Muscle of arm (tissue), 14 donors: ENCODE measurements around the gene ATOH1. TPM values are rescaled to one million over a fixed set of nuclear protein-coding genes. Genes with fewer than 3 reads are reported as not detected.

Experiments used
- DNase-seq: peaks from one replicate; pipeline ENCODE4 v3.0.0-alpha.2; 2013
- long read RNA-seq, 11 donors: transcript quantifications; one replicate each; lab custom pipeline, GENCODE V29; 2026
- polyA plus RNA-seq, 12 donors: library from polyadenylated mRNA; unstranded; fragments of 120-200 nt; gene quantifications; one replicate each; pipeline ENCODE4 v1.2.1, GENCODE V29; 2013; ENCODE audit not compliant: insufficient read length in 12 of 12

Gene ATOH1, protein sequence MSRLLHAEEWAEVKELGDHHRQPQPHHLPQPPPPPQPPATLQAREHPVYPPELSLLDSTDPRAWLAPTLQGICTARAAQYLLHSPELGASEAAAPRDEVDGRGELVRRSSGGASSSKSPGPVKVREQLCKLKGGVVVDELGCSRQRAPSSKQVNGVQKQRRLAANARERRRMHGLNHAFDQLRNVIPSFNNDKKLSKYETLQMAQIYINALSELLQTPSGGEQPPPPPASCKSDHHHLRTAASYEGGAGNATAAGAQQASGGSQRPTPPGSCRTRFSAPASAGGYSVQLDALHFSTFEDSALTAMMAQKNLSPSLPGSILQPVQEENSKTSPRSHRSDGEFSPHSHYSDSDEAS
- polyA plus RNA-seq = 1 to 10 TPM in 1 of 12 donors, not detected in 11; 4.8 TPM
- long read RNA-seq, donor 1, transcript ATOH1-201 (1 exons, 2,212 nt) = major isoform, 87 of 87 reads
- long read RNA-seq, donor 1, partial matches to known transcripts = 0 of 87 reads
- long read RNA-seq, donor 1, other reads (novel, unspliced or antisense) = 0 of 87 reads
- long read RNA-seq, donor 2 = 0 reads
- long read RNA-seq, donor 3 = 0 reads
- long read RNA-seq, donor 4 = 0 reads
- long read RNA-seq, donor 5 = 0 reads
- long read RNA-seq, donor 6 = 0 reads
- long read RNA-seq, donor 7 = 0 reads
- long read RNA-seq, donor 8 = 0 reads
- long read RNA-seq, donor 9 = 0 reads
- long read RNA-seq, donor 10 = 0 reads
- long read RNA-seq, donor 11 = 0 reads

DNA sequence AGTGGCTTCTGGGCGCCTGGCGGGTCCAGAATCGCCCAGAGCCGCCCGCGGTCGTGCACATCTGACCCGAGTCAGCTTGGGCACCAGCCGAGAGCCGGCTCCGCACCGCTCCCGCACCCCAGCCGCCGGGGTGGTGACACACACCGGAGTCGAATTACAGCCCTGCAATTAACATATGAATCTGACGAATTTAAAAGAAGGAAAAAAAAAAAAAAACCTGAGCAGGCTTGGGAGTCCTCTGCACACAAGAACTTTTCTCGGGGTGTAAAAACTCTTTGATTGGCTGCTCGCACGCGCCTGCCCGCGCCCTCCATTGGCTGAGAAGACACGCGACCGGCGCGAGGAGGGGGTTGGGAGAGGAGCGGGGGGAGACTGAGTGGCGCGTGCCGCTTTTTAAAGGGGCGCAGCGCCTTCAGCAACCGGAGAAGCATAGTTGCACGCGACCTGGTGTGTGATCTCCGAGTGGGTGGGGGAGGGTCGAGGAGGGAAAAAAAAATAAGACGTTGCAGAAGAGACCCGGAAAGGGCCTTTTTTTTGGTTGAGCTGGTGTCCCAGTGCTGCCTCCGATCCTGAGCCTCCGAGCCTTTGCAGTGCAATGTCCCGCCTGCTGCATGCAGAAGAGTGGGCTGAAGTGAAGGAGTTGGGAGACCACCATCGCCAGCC is at the start of gene ATOH1:
Gene ATOH1, plus strand, starts transcription at position 422 of the 663 bp plus-strand sequence. Its CDS starts 174 bp downstream, at position 596.
- DNase-seq = no peak

DNA sequence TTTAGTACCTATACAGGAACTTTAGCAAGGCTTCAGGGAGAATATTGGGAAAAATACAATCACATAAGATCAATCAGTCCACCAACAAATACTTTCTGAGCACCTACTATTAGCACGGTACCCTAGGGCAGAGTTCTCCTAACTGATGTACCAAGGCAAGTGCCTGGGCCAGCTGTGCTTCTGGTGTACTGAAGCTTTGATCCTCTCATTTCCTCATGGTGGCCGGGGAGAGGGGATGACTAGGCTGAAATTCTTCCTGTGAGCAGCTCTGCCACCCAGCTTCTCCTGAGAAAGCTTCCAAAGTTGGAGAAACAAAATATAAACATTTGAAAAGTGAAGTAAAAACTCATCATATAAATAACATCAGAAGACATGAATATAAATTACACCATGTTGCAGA is 49.3 kb upstream of the ATOH1 start:
- DNase-seq = no peak

DNA sequence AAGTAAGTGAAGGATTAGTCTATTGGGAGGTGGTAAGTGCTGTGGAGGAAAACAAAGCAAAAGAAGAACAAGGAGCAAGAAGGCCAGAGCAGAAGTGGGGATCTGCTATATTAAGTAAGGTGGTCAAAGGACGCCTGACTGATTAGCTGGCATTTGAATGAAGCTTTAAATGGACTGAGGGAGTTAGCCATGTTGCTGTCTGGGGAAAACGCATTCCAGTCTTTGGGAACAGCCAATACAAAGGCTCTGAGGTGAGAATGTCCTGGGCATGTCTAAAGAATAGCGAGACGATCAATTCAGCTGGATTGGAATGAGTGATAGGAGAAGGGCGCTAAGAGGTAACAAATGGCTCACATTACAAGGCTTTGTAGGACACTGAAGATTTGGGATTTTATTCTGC is 48.5 kb upstream of the ATOH1 start:
- no peak for DNase-seq

DNA sequence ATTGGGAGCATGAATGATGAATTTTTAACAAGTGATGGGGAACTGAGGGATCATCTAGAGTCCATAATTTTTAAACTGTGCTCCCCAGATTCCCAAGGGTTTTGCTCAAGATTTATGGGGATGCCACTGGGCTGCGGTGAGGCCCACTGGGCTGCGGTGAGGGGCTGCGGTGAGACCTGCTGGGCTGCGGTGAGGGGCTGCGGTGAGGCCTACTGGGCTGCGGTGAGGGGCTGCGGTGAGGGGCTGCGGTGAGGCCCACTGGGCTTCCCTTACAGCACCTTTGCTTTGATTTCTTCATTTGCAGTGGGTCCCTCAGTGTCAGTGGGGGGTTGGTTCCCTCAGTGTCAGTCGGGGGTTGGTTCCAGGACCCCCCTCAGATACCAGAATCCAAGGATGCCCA is 47.4 kb upstream of the ATOH1 start:
- DNase-seq = no peak

DNA sequence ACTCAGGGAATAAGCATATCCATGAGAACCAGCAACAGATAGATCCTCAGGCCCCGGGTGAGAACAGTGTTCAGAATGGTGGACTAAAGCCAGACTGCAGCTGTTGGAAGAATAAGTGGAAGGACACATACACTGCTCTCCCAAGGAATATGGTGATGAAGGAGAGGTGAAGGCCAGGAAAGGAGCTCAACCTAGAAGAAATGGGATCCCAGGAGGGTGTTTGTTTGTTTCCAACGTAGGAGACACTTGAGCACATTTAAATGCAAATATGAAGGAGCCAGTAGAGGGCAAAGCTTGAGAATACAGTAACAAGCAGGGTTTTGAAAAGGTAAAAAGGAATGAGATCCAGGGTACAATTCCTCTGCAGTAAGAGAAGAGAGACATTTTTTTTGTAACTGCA is 42.4 kb upstream of the ATOH1 start:
- no peak for DNase-seq

DNA sequence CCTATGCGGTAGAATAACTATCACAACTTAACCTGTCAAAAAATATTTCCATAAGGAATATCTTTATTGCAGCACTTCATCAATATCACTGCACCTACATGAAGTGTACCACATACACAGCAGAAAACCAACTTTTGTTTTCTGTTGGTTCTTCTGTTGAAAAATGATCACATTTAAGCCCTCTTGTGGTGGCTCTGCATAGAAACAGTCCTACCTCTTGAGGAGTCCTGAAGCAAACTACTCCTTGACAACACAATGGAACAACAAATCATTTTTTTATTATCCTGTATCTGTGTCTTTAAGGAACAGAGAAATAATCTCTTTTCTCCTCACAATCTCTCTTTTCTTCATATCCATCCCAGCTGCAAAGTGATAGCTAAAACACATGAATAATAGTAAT is 39.8 kb upstream of the ATOH1 start:
- no peak for DNase-seq

DNA sequence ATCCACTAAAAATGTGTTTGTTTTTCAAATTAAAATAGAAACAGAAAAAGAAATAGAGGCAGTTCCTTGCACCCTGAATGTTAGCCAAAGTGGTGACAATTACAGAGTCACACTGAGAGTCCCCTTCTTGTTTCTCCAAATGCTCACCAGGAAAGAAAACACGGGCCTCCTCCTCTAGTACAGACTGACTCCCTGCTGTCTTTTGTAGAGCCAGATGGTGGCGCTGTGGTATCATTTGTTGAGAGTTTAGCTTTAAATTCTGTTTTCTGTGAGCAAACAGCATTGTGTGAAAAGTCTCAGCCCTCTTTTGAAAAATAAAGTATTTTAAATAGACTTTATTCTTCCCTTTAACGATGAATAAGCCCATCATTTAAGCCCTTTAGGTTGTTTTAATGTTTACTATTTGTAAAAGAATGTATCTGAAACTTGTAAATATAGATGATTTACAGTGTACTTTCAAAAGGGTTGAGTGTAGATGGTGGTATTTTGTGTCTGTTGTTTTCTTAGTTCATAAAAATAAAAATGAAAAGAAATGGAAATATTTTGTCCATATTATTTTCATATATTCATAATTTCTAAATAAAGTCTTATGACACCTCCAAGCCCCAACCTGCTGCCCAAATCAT is 36.9 kb upstream of the ATOH1 start:
- DNase-seq = peak; percentile 59

DNA sequence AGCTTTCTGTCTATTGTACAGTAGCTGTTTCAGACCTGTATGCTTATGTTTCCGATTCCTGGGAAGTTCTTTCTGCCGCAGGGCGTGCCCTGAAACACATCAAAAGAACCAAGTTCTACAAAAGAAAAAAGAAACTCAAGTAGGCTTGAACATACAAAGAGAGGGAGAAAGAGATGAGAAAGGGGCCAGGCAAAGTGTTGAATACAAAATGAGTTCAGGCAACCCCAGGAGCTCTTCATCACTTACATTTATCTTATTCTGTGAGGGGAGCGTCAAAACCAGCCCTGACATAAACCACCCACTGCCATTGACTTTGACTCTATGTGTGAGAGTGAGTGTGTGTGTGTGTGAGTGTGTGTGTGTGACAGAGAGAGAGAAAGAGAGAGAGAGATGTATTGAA is 26.5 kb upstream of the ATOH1 start:
- DNase-seq = no peak

DNA sequence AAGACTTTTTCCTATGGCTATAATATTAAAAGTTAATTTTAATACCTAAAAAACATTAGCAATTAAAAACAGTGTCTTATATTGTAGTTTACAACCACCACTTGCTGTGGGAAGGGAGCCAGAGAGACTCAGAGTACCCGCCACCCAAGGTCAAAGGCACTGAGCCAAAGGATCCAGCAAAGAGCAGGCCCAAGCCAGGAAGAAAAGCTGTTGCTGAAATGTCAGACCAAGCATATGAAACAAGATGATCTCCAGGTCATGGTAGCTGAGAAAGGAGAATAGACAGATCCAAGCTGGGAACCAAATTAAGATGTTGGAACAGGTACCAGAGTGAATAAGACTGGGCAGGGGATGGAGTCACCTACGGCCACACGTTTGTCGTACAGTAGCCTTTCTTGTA is 18.8 kb upstream of the ATOH1 start:
- DNase-seq = no peak

DNA sequence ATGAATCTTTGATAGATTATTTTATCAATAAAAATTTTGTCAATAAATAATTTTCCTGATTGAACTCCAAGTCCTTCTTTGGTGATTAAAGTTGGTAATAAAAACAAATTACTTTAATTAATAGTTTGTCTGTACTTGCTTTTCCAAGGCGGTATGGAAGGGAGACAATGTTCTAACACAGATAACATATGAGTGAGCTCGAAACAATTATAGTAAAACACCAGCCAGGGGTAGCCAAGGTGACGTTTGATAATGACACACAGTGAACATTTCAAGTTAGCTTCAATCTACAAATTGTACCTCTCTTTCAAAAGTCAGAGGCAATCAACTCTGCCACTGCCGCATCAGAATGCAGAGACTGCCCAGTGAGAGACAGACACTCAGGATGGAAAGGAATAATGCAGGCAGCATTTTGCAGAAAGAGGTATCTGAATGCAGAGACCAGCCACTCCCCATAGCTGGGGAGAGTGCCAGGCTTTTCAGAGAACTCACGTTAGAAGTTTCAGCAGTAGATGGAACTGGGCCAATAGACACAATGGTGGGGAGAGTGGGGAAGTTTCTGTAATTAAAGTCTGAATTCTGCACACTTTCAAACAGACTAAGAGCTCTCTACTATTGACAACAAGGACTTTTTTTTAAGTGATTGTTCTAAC is 18.1 kb upstream of the ATOH1 start:
- no peak for DNase-seq

DNA sequence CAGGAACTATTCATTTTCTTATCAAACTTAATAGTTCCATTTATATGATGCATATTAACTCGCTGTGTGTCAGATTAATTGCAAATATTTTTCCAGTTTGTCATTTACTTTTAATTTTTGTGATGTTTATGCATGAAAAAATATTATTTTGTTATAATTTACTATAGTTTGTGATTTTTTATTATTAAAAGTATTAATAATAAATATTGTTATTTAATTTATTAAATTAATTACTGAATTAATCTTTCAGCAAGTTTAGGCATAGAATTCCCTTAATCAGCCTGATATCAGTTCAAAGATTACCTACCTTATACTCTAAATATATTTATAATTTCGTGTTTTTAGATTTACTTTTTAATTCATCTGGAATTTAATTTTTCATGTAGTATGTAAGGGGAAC is 15.5 kb upstream of the ATOH1 start:
- DNase-seq = no peak

DNA sequence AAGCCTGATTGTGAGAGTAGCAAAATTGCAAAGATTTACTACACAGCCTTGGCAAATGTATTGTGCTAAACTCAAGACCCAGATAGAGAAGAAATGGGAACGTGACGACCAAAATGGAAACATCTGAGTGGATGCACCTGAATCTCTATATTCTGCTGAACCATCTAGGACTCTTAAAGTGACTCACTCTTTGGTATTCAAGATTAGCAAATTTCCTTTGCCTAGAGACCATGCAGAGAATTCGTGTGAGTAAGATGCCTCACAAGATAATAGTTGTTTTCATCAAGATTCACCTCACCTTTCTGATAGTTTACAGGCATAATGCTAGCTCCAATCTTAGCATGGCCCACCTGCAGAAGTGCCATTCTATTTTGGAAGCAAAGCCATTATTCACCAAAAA is 14.4 kb upstream of the ATOH1 start:
- DNase-seq = no peak

DNA sequence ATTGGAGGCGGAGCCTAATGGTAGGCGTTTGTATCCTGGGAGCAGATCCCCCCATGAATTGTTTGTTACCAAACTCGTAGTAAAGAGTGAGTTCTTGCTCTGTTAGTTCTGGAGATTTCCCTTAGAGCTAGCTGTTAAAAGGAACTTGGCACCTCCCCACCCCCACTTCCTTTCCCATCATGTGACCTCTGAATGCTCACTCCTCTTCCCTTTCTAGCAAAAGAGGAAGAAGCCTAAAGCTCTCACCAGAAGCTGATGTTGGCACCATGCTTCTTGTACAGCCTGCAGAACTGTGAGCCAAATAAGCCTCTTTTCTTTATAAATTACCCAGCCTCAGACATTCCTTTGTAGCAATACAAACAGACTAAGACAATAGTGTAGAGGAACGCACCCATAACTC is 13.8 kb upstream of the ATOH1 start:
- no peak for DNase-seq

DNA sequence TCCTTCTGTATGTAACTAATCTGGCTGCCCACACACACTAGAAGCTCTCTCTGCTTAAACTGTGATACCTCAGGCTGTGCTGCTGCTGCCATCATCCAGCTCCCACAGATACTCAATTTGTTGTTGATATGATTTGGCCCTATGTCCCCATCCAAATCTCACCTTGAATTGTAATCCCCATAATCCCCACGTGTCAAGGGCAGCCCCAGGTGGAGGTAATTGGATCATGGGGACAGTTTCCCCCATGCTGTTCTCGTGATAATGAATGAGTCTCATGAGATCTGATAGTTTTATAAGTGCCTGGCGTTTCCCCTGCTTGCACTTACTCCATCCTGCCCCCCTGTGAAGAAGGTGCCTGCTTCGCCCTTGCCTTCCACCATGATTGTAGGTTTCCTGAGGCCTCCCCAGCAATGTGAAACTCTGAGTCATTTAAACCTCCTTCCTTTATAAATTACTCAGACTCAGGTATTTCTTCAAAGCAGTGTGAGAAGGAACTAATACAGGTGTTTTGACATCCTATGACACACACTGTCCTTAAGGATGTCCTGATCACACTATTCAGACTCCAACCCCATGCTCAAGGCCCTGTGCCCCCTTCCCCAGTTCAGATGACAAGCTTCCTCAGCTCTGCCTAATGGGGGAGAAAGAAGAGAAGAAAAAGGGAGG is 2.9 kb upstream of the ATOH1 start:
- DNase-seq = no peak

DNA sequence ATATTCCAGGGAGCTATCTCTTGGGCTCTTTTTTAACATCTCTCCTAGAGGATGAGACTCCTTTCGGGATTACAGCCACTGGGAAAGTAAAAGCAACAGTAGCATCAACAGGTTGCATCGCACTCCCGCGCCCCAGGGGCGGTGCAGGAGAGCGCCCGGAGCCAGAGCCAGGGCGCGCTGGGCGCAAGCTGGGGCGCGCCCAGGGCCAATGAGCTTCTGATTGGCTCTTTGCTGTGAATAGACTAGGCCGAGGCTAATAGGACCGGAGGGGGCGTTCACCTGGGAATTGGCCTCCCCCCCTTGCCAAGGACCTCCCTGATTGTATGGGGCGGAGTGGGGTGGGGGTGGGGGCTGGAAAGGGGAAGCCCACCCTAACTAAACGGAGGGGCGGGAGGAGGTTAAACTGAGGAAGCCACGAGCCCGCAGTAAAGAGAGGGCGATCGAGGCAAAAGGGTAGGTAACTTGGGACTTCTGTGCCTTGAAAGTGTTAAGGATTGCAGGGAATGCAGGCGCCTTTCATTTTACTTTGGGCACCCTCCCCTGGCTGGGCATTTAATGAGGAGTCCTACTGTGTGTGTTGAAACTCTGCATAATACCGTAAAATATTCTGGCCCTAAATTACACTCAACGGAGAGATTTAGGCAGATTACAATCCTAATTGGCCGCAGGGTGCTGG is 1.1 kb upstream of the ATOH1 start:
- no peak for DNase-seq

DNA sequence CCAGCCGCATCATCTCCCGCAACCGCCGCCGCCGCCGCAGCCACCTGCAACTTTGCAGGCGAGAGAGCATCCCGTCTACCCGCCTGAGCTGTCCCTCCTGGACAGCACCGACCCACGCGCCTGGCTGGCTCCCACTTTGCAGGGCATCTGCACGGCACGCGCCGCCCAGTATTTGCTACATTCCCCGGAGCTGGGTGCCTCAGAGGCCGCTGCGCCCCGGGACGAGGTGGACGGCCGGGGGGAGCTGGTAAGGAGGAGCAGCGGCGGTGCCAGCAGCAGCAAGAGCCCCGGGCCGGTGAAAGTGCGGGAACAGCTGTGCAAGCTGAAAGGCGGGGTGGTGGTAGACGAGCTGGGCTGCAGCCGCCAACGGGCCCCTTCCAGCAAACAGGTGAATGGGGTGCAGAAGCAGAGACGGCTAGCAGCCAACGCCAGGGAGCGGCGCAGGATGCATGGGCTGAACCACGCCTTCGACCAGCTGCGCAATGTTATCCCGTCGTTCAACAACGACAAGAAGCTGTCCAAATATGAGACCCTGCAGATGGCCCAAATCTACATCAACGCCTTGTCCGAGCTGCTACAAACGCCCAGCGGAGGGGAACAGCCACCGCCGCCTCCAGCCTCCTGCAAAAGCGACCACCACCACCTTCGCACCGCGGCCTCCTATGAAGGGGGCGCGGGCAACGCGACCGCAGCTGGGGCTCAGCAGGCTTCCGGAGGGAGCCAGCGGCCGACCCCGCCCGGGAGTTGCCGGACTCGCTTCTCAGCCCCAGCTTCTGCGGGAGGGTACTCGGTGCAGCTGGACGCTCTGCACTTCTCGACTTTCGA is 654 bp downstream of the ATOH1 start:
- no peak for DNase-seq

DNA sequence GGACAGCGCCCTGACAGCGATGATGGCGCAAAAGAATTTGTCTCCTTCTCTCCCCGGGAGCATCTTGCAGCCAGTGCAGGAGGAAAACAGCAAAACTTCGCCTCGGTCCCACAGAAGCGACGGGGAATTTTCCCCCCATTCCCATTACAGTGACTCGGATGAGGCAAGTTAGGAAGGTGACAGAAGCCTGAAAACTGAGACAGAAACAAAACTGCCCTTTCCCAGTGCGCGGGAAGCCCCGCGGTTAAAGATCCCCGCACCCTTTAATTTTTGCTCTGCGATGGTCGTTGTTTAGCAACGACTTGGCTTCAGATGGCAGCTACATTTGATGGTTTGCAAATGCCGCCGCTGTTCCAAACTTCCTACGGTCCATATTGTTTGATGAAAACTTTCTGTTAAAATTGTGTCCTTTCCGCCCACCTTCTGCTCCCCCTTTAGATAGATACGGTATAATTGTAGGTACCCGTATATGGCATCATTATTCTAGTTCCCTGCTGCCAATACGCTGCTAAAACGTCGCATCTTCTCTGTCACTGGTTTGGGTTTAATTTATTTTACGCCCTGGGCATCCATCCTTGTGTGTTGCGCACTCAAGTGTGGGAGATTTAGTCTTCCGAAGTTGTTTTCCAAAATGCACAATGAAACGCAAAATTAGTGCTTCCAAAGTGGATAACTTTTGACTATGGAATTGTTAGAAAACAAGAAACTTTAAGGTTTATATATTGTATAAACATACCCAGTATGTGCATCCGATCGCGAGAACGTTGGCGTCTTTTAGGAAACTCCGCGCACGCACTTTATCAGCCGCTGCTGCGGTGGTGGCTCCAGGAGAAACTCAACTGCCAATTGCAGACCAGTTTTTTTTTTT is 1.5 kb downstream of the ATOH1 start:
- no peak for DNase-seq

DNA sequence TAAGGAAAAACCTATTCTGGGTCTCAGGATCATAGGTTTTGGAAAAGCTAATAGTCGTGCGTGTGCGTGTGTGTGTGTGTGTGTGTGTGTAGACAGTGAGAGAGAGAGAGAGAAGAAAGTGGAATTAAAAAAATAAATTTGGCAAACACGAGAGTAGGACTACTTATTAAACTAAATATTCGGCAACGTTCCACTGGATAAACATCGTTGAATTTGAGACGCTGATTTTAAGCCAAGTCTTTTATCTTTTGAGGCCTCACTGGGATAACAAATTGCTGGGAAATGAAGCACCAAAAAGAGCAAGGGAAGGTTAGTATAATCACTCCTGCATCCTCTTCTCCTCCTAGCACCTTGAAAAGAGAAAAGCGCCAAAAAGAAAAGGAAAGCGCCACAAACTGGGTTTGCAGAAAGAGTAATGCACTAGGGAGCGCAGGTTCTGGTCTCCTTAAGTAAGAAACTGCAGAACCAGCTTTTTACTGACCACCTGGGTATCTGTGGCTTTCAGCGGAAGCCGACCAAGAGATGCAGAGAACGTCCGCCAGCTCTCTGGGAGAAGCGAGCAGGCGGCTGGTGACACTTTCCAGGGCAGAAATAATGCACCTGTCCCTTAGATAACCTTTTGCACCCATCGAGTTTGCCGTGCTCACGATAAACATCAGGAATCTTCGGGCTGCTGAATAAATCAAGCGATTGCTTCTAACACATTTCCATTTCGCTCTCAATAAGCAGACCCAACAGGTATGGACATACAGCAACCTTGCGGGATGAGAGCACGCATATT is 3.4 kb downstream of the ATOH1 start:
- no peak for DNase-seq
